HCT116 (cell line): ENCODE measurements around the gene RGSL1. TPM values are rescaled to one million over a fixed set of nuclear protein-coding genes. Genes with fewer than 3 reads are reported as not detected.

ENCODE experiments used
- ATAC-seq: fragments of 200-7000 bp; cut with Tn5 transposase; 2 replicates; pipeline ENCODE4 v1.9.1; 2020; ENCODE audit warnings: mild to moderate bottlenecking, moderate library complexity
- BruUV-seq: library from RNA; stranded (reverse); fragments of 400-500 nt; replicated peaks from 2 replicates; lab custom pipeline; 2021; lab: Mats Ljungman, UMichigan
- CTCF ChIA-PET: fragments of 300-600 bp; sonication (Branson Sonifier 250); formaldehyde crosslinking; loops from one replicate; lab custom pipeline; 2021; ENCODE audit warnings: antibody characterized with exemption; lab: Charles Lee
- POLR2A ChIA-PET: fragments of 300-600, 350-600 bp; sonication (Branson Sonifier 250); formaldehyde crosslinking; loops from one replicate; lab custom pipeline; 2021; ENCODE audit warnings: antibody characterized with exemption; lab: Charles Lee
- RAD21 ChIA-PET, 2 experiments: fragments of 300-600 bp; sonication (Branson Sonifier 250); formaldehyde crosslinking; loops; one replicate each; lab custom pipeline; 2023; ENCODE audit warnings: low total read pairs in 2 of 2; ENCODE audit not compliant: uncharacterized antibody in 2 of 2, unreplicated experiment in 2 of 2, low non-redundant PET in 1 of 2; lab: Charles Lee
- DNase-seq: peaks from one replicate; pipeline ENCODE4 v3.0.0-alpha.2; 2010; ENCODE audit warnings: low read depth, low spot score
- H2AFZ ChIP-seq: fragments of 200-600 bp; shearing (Covaris generic), sonication (generic); 2 replicates; pipeline ENCODE4 v1.6.1; 2017; ENCODE audit warnings: low read depth, mixed run types, mixed read lengths, antibody characterized with exemption, low read length; ENCODE audit not compliant: poor library complexity, severe bottlenecking
- H3K27ac ChIP-seq: 2 replicates; pipeline ENCODE4 v1.5.1; 2012; ENCODE audit warnings: low read depth, low read length
- H3K27me3 ChIP-seq: fragments of 200-600 bp; sonication (generic); 2 replicates; pipeline ENCODE4 v1.6.1; 2016; ENCODE audit warnings: mixed run types, low read length, mixed read lengths; ENCODE audit not compliant: insufficient read depth
- H3K36me3 ChIP-seq, 2 experiments: fragments of 200-500 bp in 1 of 2; fragments of 200-600 bp in 1 of 2; sonication (Bioruptor generic) in 1 of 2; sonication (generic) in 1 of 2; 2 replicates each; pipeline versions ENCODE4 v1.5.1 to v1.6.1; 2014 to 2016; ENCODE audit warnings: low read length in 2 of 2, inconsistent platforms in 1 of 2, mixed read lengths in 1 of 2, mixed run types in 1 of 2; ENCODE audit not compliant: insufficient read depth in 2 of 2, control insufficient read depth in 1 of 2
- H3K4me1 ChIP-seq, 2 experiments: fragments of 200-600 bp in 1 of 2; sonication (generic) in 1 of 2; 2 replicates each; pipeline versions ENCODE4 v1.5.1 to v1.6.1; 2012 to 2017; ENCODE audit warnings: low read length in 2 of 2, inconsistent platforms in 1 of 2, mild to moderate bottlenecking in 1 of 2, mixed read lengths in 1 of 2, mixed run types in 1 of 2, moderate library complexity in 1 of 2; ENCODE audit not compliant: insufficient read depth in 2 of 2, control insufficient read depth in 1 of 2
- H3K4me2 ChIP-seq: fragments of 200-600 bp; sonication (generic); 2 replicates; pipeline ENCODE4 v1.6.1; 2017; ENCODE audit warnings: mixed run types, low read length, mixed read lengths
- H3K4me3 ChIP-seq, 2 experiments: fragments of 200-600 bp in 1 of 2; sonication (generic) in 1 of 2; replicated peaks in 1 of 2; 2 replicates each; pipeline ENCODE4 v1.5.1; 2011 to 2016; ENCODE audit warnings: low read length in 2 of 2, control low read depth in 1 of 2, low read depth in 1 of 2, mild to moderate bottlenecking in 1 of 2, mixed read lengths in 1 of 2, mixed run types in 1 of 2
- H3K79me2 ChIP-seq: fragments of 200-600 bp; sonication (generic); 2 replicates; pipeline ENCODE4 v1.6.1; 2017; ENCODE audit warnings: mild to moderate bottlenecking, mixed run types, low read length, moderate library complexity, mixed read lengths; ENCODE audit not compliant: insufficient read depth
- H3K9ac ChIP-seq: fragments of 200-600 bp; sonication (generic); 2 replicates; pipeline ENCODE4 v1.6.1; 2016; ENCODE audit warnings: low read length, mixed read lengths
- H3K9me2 ChIP-seq: fragments of 200-600 bp; sonication (generic), shearing (Covaris generic); 2 replicates; pipeline ENCODE4 v1.6.1; 2017; ENCODE audit warnings: mixed run types, mild to moderate bottlenecking, moderate library complexity; ENCODE audit not compliant: insufficient read depth
- H3K9me3 ChIP-seq, 2 experiments: fragments of 200-500 bp in 1 of 2; fragments of 200-600 bp in 1 of 2; sonication (Bioruptor generic) in 1 of 2; sonication (generic) in 1 of 2; 2 replicates each; pipeline ENCODE4 v1.6.1; 2014 to 2017; ENCODE audit warnings: low read length in 2 of 2, mixed read lengths in 2 of 2, inconsistent platforms in 1 of 2, low read depth in 1 of 2, mild to moderate bottlenecking in 1 of 2, mixed run types in 1 of 2, moderate library complexity in 1 of 2; ENCODE audit not compliant: control insufficient read depth in 1 of 2, insufficient read depth in 1 of 2
- H4K20me1 ChIP-seq: fragments of 200-600 bp; sonication (generic), shearing (Covaris generic); 2 replicates; pipeline ENCODE4 v1.6.1; 2017; ENCODE audit warnings: mixed run types, mild to moderate bottlenecking, moderate library complexity; ENCODE audit not compliant: insufficient read depth
- CBX3 ChIP-seq: IDR thresholded peaks from 2 replicates; pipeline ENCODE4 v1.6.1; 2012; ENCODE audit warnings: low read depth
- CTCF ChIP-seq, 3 experiments: fragments of 200-600 bp in 1 of 3; sonication (generic) in 1 of 3; IDR thresholded peaks in 2 of 3; conservative IDR thresholded peaks in 1 of 3; 2 replicates each; pipeline ENCODE4 v1.5.1; 2012 to 2017; ENCODE audit warnings: low read depth in 2 of 3, low read length in 2 of 3, antibody characterized with exemption in 1 of 3, borderline replicate concordance in 1 of 3, control low read depth in 1 of 3, mild to moderate bottlenecking in 1 of 3, mixed read lengths in 1 of 3, mixed run types in 1 of 3, moderate library complexity in 1 of 3; ENCODE audit not compliant: insufficient read depth in 1 of 3
- EGR1 ChIP-seq: IDR thresholded peaks from 2 replicates; pipeline ENCODE4 v1.6.1; 2012; ENCODE audit warnings: low read depth
- ELF1 ChIP-seq: IDR thresholded peaks from 2 replicates; pipeline ENCODE4 v1.6.1; 2012; ENCODE audit warnings: low read depth, borderline replicate concordance
- EZH2 ChIP-seq: fragments of 200-600 bp; sonication (generic); IDR thresholded peaks from 2 replicates; pipeline ENCODE4 v1.6.1; 2017; ENCODE audit warnings: antibody characterized with exemption, mixed run types
- EZH2phosphoT487 ChIP-seq: fragments of 200-600 bp; IDR thresholded peaks from 2 replicates; pipeline ENCODE4 v1.6.1; 2018; ENCODE audit warnings: antibody characterized with exemption, borderline replicate concordance
- FOSL1 ChIP-seq: IDR thresholded peaks from 2 replicates; pipeline ENCODE4 v1.6.1; 2012; ENCODE audit warnings: low read depth
- JUND ChIP-seq: IDR thresholded peaks from 2 replicates; pipeline ENCODE4 v1.6.1; 2012
- MAX ChIP-seq: IDR thresholded peaks from 2 replicates; pipeline ENCODE4 v1.6.1; 2012
- POLR2A ChIP-seq: IDR thresholded peaks from 2 replicates; pipeline ENCODE4 v1.7.0; 2011; ENCODE audit warnings: borderline replicate concordance; ENCODE audit not compliant: insufficient read depth, insufficient read length; ENCODE audit errors: extremely low read depth
- POLR2AphosphoS5 ChIP-seq: IDR thresholded peaks from 2 replicates; pipeline ENCODE4 v1.6.1; 2011; ENCODE audit warnings: mild to moderate bottlenecking, low read depth, low read length, moderate library complexity
- RAD21 ChIP-seq: IDR thresholded peaks from 2 replicates; pipeline ENCODE4 v1.6.1; 2012; ENCODE audit warnings: low read depth, mild to moderate bottlenecking
- SIN3A ChIP-seq: IDR thresholded peaks from 2 replicates; pipeline ENCODE4 v1.6.1; 2012; ENCODE audit warnings: low read depth
- SP1 ChIP-seq: IDR thresholded peaks from 2 replicates; pipeline ENCODE4 v1.6.1; 2012; ENCODE audit warnings: low read depth
- YY1 ChIP-seq: IDR thresholded peaks from 2 replicates; pipeline ENCODE4 v1.6.1; 2011; ENCODE audit warnings: low read length, low read depth, moderate library complexity, mild to moderate bottlenecking; ENCODE audit not compliant: insufficient replicate concordance; ENCODE audit errors: extremely low read depth
- ZFX ChIP-seq: fragments of 450-650 bp; IDR thresholded peaks from 2 replicates; pipeline ENCODE4 v1.6.1; 2017
- ZNF274 ChIP-seq: fragments of 200-500 bp; sonication (Bioruptor generic); IDR thresholded peaks from 2 replicates; pipeline ENCODE4 v1.6.1; 2014; ENCODE audit warnings: mild to moderate bottlenecking, low read depth, low read length, inconsistent platforms
- intact Hi-C: fragments of 100-400 bp; cut with micrococcal nuclease; formaldehyde crosslinking; loops from 2 replicates; pipeline ENCODE4 v1.10.0; 2022
- total RNA-seq: library from RNA; stranded (reverse); gene quantifications from one replicate; pipeline ENCODE4 v1.2.1, GENCODE V29; 2021; ENCODE audit not compliant: unreplicated experiment
- TF ChIP-seq, protein P1 (sequence below): IDR thresholded peaks from 2 replicates; pipeline ENCODE4 v1.6.1; 2011; ENCODE audit warnings: mild to moderate bottlenecking, low read length, moderate library complexity; ENCODE audit not compliant: insufficient replicate concordance; ENCODE audit errors: extremely low read depth

The RGSL1 gene
- total RNA-seq, 1 experiment from 2014 or later, result not detected

- no peaks in the 10 kb centered on the region for H3K79me2 ChIP-seq
- TF ChIP-seq MAX (no peak), ZFX (no peak), POLR2AphosphoS5 (no peak), EZH2phosphoT487 (no peak), ZNF274 (no peak), FOSL1 (no peak), ELF1 (no peak), SIN3A (no peak), RAD21 (no peak), EZH2 (no peak), CTCF (IDR thresholded peaks at IDR 0.05 in 2 of 3, conservative IDR thresholded peaks at IDR 0.05 in 1 of 3; ENCODE audit: borderline replicate concordance in 1 of 3, insufficient read depth in 1 of 3, low read depth in 2 of 3, low read length in 2 of 3) (no peak), POLR2A (no peak), JUND (no peak), SP1 (no peak), EGR1 (no peak), YY1 (no peak), CBX3 (no peak)
- TF ChIP-seq, protein P1, sequence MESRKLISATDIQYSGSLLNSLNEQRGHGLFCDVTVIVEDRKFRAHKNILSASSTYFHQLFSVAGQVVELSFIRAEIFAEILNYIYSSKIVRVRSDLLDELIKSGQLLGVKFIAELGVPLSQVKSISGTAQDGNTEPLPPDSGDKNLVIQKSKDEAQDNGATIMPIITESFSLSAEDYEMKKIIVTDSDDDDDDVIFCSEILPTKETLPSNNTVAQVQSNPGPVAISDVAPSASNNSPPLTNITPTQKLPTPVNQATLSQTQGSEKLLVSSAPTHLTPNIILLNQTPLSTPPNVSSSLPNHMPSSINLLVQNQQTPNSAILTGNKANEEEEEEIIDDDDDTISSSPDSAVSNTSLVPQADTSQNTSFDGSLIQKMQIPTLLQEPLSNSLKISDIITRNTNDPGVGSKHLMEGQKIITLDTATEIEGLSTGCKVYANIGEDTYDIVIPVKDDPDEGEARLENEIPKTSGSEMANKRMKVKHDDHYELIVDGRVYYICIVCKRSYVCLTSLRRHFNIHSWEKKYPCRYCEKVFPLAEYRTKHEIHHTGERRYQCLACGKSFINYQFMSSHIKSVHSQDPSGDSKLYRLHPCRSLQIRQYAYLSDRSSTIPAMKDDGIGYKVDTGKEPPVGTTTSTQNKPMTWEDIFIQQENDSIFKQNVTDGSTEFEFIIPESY, result no peak
- DNase-seq (no peak), ATAC-seq (no peak)
- no TSS peak for BruUV-seq
- H3K9ac ChIP-seq, result no peak overlapping the region
- RAD21 ChIA-PET, result no interaction called here
- no peak overlapping the region for H3K27ac ChIP-seq
- CTCF ChIA-PET, result interaction anchor here (1.6 kb wide), 1 partner anchor 11 kb away, joined by 3 read pairs; no protein-coding TSS in a partner anchor
- no peak overlapping the region for H3K4me3 ChIP-seq
- no peaks in the 10 kb centered on the region for H3K36me3 ChIP-seq
- no peaks in the 10 kb centered on the region for H3K4me1 ChIP-seq
- POLR2A ChIA-PET, result no interaction called here
- H3K9me3 ChIP-seq, result no peaks in the 10 kb centered on the region
- H4K20me1 ChIP-seq, result no peaks in the 10 kb centered on the region
- intact Hi-C loops, result no loop called here
- H3K9me2 ChIP-seq, result no peaks in the 10 kb centered on the region
- no peaks in the 10 kb centered on the region for H3K27me3 ChIP-seq
- H3K4me2 ChIP-seq, result no peak overlapping the region
- H2AFZ ChIP-seq, result no peak overlapping the region
Observed at GRCh38 chr1:182495693-182496092, 45.7 kb downstream of the RGSL1 start.
